ENCODE measurements around the gene ANXA6. TPM values are rescaled to one million over a fixed set of nuclear protein-coding genes. Genes with fewer than 3 reads are reported as not detected.

ANXA6 gene
- total and polyA plus RNA-seq, 2 of the 4 experiments (the other 2 are of a cell fraction) = 355 to 610 TPM

DNA sequence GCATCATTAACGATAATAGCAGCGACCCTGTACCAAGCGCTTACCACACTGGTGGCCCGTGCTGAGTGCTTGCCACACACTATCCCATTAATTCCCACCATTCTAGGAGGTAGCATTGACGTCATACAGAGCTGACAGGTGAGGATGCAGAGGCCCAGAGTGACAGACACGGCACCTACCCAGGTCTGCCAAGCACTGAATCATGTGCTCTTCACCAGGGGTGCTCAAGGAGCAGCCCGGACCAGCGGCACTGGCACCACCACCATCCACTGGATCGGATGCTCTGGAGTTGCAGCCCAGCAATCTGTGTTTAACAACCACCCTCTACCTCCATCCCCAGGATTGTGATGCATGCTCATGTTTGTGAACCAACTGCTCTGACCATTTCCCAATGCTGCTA, 80.2 kb downstream of the ANXA6 start:
- H3K4me1 ChIP-seq (ENCODE audit: control insufficient read depth, insufficient read depth, low read length) = peaks cover 23% of the 10 kb centered on the region
- H4K20me1 ChIP-seq (ENCODE audit: insufficient read depth, low read length) = peaks cover 51% of the 10 kb centered on the region
- CTCF ChIA-PET = no interaction called here
- H2AFZ ChIP-seq (replicated peaks; ENCODE audit: low read length, poor library complexity) = no peak overlapping the region
- no peak overlapping the region for H2BK15ac ChIP-seq (ENCODE audit: low read depth, low read length)
- no peak overlapping the region for H4K8ac ChIP-seq (ENCODE audit: low read depth in 2 of 2, low read length in 2 of 2)
- no peak overlapping the region for H3K9ac ChIP-seq (ENCODE audit: low read depth, low read length)
- H3K18ac ChIP-seq (ENCODE audit: low read depth, low read length) = no peak overlapping the region
- no peak for DNase-seq
- H3K27me3 ChIP-seq (ENCODE audit: control insufficient read depth, insufficient read depth, low read length) = no peaks in the 10 kb centered on the region
- H2BK5ac ChIP-seq (ENCODE audit: low read depth, low read length, poor library complexity, severe bottlenecking) = no peak overlapping the region
- in situ Hi-C loops (cut with MboI; ENCODE audit: low sequenced_read_pairs) (no loop called here), intact Hi-C loops (cut with micrococcal nuclease) (no loop called here), dilution Hi-C loops (cut with HindIII; ENCODE audit: low sequenced_read_pairs, unreplicated experiment) (no loop called here)
- no peak overlapping the region for H3K4ac ChIP-seq (ENCODE audit: low read depth, low read length)
- H4K5ac ChIP-seq (ENCODE audit: low read depth, low read length) = no peak overlapping the region
- H3K79me1 ChIP-seq (ENCODE audit: low read depth in 1 of 2, low read length in 2 of 2) = peaks cover 27 to 85% of the 10 kb centered on the region in 2 experiments
- no peak overlapping the region for H3K56ac ChIP-seq (ENCODE audit: extremely low read depth, insufficient read depth, low read length)
- H2AK5ac ChIP-seq (ENCODE audit: low read depth, low read length) = peak overlapping the region; percentile 15; the same call in 1 of the 2 replicates
- POLR2A ChIA-PET (ENCODE audit: unreplicated experiment) = no interaction called here
- H3K23ac ChIP-seq (ENCODE audit: low read depth, low read length) = no peak overlapping the region; the same call in 1 of the 2 replicates
- BruUV-seq (replicated peaks) = no TSS peak
- no peaks in the 10 kb centered on the region for H3K9me3 ChIP-seq (ENCODE audit: control insufficient read depth, insufficient read depth, low read length)
- H3K36me3 ChIP-seq (ENCODE audit: control insufficient read depth, insufficient read depth, low read length) = peaks cover 8% of the 10 kb centered on the region
- H3K4me2 ChIP-seq (ENCODE audit: low read depth, low read length) = no peak overlapping the region
- WGBS, 2 experiments (ENCODE audit: extremely low coverage in 2 of 2, insufficient read length in 1 of 2) = 79% methylated on average over 7 of the region's 9 CpGs; no CpG with 5 or more reads in 1 of the 2 experiments
- TF ChIP-seq RFX5 (IDR thresholded peaks at IDR 0.05; ENCODE audit: low read depth, low read length) (no peak), RCOR1 (IDR thresholded peaks at IDR 0.05; ENCODE audit: insufficient replicate concordance, low read length) (no peak), MAFK (IDR thresholded peaks at IDR 0.05; ENCODE audit: low read depth, low read length) (no peak), CEBPB (IDR thresholded peaks at IDR 0.05; ENCODE audit: low read depth, low read length) (no peak), RAD21 (IDR thresholded peaks at IDR 0.05; ENCODE audit: low read length) (no peak), MXI1 (IDR thresholded peaks at IDR 0.05; ENCODE audit: borderline replicate concordance, low read depth, low read length) (no peak), NFE2L2 (IDR thresholded peaks at IDR 0.05; ENCODE audit: low read depth, low read length) (no peak)
- ATAC-seq (ENCODE audit: low read depth) = no peak
- H3K27ac ChIP-seq (ENCODE audit: insufficient read depth, low read length) = no peak overlapping the region
- H2BK120ac ChIP-seq (ENCODE audit: low read depth, low read length) = no peak overlapping the region
- H4K91ac ChIP-seq (ENCODE audit: insufficient read depth, low read depth, low read length) = no peak overlapping the region
- no peak overlapping the region for H3K4me3 ChIP-seq (ENCODE audit: insufficient read depth, low read depth, low read length)
- H2BK20ac ChIP-seq (ENCODE audit: low read depth, low read length) = no peak overlapping the region
- peaks cover 37% of the 10 kb centered on the region for H3K9me1 ChIP-seq (ENCODE audit: insufficient read depth, low read length)
- H2AK9ac ChIP-seq (replicated peaks; ENCODE audit: low read depth, low read length, poor library complexity) = no peak overlapping the region
- H3K14ac ChIP-seq (replicated peaks; ENCODE audit: low read depth, low read length) = no peak overlapping the region; the same call in 1 of the 2 replicates

Measured in IMR-90 (cell line).